ENCODE data around the gene LAMA3.
"Not testable (repeated sequence)": the region's sequence is repeated elsewhere in the genome, so short reads cannot be mapped to it uniquely, and the experiment has no call there.

The LAMA3 gene

DNA sequence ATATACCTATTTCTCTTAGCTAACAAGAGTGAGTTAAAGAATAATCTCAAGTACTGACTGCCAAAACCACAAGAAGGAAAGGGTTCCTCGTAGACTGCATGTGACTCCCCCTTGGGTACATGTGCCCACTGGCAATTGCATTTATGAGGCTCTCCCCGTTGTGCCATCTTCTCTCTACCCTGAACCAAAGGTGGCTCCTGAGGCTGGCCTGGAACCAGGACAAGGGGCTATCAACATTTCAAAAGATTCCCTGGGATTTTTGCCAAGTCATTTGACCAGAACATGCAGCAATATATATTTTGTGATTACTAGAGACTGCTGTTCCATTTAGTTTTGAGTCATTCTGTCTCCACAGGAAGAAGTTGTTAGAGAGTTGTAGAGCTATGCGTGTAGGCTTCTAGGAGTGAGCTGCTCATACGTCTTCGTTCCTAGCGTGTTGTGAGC, 45.8 kb downstream of the LAMA3 start:
- DNase-seq = no peak

DNA sequence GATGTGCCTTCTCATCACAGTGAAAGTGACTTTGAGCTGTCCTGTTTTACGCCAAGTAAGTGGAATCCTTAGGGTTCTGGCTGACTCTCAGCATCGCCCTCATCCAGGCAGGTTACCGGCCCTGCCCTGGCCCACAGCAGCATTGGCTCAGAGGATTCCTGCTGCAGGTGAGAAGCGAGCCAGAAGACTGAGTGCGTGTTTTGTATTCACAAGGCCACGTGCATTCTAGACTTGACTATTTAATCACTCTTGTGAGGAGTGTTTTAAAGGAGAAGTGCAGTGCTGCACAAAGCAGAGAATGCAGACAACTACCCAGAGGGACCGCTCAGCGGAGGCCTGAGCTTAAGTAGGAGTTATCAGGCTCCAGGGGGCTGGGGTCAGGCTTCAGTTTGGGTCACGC, 48.3 kb downstream of the LAMA3 start:
- DNase-seq = no peak

DNA sequence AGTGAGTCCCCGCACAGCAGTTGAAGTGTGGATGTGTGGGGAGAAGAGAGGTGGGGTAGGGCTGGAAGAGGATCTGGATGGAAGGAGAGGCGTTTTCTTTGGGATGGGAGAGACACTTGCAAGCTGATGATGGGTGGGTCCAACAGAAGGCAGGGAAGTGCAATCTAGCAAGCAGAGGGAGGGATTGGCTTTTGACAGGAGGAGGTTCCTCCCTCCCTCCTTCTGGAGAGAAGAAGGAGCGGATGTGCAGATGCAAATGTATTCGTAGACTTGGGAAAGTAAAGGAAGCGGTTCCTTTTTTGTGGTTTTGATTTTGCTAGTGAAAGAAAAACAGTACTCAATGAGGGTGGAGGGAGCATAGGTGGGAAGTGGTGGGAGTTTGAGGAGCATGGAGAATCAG, 48.9 kb downstream of the LAMA3 start:
- no peak for DNase-seq

DNA sequence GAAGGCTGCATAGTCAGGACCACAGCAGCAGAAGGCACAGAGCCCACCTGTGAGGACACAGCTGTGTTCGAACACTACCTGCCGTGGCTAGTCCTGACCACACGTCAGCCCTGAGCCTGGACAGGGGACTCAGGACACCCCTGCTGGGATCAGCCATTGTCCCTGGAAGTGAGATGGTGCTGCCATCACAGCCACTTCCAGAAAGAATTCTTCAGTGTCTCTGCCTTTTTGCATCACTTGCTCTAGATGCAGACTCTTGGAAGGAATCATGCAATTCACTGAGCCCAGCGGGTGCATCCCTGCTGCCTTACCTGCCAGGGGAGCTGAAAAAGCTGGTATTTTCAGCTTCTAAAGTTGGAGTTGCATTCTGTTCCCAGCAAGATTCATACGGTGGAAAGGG, 49.3 kb downstream of the LAMA3 start:
- DNase-seq = no peak

DNA sequence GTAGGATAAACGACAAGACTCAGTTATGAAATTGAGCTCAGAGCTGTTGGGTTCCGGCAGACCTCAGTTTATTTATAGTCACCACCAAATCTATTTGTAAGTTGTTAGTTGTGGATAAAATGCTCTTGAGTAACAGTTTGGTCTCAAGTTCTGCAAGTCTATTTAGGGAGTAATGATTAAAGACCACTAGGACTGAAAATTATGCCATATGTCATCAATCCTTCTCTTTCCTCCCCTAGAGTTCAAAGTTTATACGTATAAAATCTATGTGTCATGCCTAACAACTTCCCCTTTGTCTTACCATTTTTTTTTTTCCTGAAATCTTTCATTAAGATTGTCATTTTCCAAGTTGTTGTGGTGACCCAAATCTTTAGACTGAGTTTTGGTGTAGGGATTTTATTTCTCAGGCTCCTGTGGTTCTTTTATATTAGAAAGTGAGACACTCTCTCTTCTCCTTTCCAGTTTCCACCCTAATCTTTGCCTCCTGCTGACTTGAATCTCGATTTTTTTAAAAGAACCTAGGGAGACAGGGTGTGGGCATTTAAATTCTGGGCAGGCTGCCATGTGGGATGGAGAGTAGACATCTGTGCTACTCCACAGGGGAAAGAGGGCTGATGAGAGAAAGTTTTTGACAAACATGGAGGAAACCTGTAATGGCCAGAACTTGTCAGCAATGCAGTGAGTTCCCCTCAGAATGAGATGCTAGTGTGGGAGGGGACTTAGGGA, 51.0 kb downstream of the LAMA3 start:
- no peak for DNase-seq

DNA sequence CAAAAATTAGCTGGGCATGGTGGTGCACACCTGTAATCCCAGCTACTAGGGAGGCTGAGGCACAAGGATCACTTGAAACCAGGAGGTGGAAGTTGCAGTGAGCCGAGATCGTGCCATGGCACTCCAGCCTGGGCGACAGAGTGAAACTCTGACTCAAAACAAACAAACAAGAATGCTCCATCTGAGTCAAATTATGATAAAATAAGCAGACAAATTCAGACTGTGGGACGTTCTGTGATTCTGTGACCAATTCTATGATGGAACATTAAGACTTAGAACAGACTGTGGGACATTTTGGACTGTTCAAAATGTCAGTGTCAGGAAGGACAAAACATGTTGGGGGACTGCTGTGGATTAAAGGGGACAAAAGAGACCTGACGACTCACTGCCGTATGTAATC, 52.7 kb downstream of the LAMA3 start:
- not testable (repeated sequence) for DNase-seq

DNA sequence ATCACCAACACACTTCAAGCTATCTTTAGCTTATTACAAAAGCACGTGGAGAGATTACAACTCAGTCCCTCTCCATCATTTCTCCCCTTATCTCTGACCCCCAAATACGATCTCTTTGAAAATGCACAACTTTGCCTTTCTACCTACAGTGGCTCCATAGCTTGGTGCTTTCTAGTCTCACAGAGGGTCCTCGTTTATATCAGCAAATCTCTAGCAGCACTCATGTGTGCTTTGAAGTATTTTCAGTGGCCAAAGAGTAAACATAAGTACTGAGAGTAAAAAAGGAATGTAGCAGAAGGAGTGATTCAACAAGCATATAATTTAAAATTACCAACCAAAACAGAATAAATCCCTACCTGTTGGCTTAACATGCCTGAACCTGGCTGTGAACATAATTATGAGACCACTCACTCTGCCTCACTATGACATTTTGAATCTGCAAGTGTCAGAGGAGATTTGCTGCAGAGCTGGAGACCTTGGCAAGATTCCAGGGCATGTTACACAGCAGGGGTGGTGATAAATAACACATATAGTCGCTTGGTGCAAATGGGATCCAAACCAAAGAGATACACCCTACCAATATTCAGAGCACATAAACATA, 54.6 kb downstream of the LAMA3 start:
- no peak for DNase-seq

DNA sequence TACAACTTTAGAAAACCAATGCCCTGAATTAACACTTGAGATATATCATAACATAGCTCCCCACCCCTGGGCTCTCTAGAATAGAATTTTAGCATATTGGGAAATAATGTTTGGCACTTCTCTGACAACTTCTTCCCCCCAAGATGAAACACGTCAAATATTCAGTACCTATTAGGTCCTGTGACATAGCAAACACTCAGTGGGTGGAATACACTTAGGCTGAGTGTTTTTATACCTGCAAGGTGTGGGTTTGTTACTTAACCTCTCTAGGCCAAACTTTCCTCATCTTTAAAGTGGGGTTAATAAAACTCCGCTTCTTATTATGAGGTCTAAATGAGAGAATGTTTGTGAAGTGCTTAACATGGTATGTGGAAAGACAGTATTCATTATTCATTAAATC, 56.1 kb downstream of the LAMA3 start:
- no peak for DNase-seq

DNA sequence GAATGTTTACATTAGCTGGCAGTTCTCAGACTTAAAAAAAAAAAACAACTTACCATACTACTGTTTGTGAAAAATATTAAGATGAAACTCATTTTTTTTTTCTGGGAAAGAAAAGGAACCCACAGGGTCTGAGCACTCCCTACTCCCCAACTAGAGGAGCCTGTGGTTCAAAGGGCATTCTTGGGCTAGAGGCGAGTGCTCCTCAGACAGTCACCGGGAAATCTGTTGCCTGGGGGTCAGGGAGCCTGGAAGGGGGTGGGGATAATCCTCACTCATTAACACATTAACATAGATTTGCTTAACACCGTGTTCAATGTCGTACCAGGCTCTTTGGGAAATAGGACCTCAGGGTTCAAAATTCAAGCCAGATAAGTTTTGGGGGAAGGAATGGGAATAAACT, 57.6 kb downstream of the LAMA3 start:
- no peak for DNase-seq

DNA sequence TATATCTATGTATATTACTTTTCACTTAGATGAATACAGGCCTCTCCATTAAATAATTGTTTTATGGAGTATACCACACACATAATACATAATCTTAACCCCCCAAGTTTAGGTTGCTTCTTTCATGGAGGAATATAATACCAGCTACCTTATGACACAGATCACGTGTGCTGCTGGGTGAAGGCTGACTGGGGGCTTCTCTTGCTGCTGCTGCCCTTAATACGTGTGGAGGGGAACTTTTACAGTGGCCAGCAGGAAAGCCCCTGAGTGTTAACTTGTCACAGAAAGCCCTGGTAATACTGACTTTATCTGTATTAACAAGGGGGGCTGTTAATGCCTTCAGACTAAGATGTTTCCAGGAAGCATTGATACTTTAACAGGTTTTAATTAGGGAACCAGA, 63.1 kb downstream of the LAMA3 start:
- no peak for DNase-seq

DNA sequence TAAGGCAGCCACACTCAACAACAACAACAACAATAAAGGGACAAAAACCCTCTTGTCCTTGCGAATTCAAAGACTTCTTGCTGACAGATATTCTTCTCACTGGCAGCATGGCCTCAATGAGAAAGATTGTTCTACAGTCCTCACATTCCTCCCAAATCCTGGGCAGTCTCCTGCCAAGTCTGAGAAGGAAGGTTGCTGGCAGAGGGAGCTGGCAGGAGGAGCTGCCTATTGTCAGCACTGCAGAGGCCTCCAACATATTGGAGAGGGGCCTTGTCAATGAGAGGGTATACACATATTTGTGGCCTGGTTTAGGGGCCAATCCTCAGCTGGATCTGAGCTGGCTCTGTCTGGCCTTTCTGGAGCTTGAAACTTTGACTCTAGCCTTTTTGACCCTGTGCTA, 63.5 kb downstream of the LAMA3 start:
- DNase-seq = no peak

DNA sequence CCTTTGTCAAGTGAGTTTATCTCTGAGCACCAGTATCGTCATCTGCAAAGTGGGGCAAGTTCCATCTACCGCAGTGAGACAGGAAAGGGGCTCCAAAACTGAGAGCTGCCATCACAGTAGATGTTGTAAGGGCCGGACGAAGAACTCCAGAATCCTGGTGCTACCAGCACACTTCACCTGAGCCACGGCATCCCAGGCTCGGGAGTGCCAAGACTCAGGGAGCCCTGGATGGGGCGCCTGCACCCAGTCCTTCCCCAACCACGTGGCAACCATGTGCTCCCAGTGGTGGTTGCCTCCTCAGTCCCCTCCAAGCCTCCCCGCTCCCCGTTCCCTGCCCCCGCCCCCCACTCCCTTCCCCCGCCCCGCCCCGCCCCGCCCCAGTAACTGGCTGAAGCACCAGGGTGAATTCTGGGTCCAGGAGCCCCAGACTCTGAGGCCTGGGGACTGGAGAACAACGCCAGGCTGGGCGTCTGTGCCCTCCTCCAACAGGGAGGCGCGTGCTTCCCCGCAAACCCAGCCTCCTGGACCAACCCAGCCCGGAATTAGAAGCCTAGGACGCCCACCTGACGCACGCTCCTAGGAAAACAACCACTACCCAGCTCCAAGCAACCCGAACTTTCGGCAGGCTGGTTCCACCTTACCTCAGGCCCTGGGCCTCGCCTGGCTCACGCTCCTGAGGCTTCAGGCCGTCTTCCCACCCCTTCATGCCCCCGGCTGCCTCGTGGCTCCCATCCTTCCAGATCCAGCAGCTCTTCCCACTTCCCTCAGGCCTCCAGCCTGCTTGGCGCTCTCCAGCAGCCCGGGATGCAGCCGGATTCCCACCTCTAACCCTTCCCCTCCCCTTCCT, 67.6 kb downstream of the LAMA3 start:
- no peak for DNase-seq

DNA sequence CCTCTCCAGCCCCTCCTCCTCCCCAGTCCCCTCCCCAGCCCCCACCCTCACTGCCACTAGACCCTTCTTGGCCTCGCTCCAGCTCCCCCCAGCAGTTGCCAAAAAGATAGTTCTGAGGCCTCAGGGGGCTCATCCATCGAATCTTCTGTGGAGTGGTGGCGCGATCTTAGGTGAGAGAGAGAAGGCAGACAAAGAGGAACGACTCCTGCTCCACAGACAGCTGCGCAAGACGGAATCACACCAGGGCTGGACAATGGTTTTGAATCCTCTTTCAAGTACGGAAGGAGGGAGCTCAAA, 68.1 kb downstream of the LAMA3 start:
- DNase-seq = no peak

DNA sequence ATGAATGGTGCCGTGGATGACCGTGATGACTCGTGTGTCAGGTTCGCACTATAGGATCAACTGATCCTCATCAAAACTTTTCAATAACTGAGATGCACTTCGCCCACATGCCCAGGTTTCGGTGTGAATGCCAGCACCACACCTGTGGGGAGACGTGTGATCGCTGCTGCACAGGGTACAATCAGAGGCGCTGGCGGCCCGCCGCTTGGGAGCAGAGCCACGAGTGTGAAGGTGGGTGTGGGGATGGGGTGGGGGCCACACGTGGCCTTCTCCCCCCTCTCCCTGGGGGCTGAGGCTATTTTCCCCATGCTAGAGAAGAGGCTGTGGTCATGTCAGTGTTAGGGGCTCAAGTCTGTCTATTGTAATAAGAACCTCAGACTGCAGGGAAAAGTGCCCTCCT, 69.0 kb downstream of the LAMA3 start:
- no peak for DNase-seq

DNA sequence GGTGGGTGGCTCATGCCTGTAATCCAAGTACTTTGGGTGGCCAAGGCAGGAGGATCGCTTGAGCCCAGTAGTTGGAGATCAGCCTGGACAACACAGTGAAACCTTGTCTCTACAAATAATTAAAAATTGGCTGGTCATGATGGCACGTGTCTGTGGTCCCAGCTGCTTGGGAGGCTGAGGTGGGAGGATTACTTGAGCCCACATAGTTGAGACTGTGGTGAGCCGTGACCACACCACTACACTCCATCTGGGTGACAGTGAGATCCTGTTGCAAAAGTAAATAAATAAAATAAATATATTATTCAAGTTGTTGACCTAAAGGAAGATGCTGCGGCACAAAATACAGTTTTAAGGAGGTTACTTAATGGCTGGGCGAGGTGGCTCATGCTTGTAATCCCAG, 72.7 kb downstream of the LAMA3 start:
- no peak for DNase-seq

DNA sequence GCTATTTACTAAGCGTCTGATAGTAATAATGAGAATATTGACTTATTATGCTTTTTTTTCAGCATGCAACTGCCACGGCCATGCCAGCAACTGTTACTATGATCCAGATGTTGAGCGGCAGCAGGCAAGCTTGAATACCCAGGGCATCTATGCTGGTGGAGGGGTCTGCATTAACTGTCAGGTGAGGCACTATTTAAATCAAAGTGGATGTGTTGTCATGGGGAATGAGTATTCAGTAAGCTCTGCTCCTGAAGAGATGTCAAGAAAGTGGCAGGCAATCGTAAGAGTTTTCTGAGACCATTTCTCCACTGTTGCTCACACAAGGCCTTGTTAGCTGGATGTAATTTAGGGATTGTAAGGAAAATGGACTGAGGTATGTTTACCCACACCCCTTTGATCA, 74.1 kb downstream of the LAMA3 start:
- no peak for DNase-seq

DNA sequence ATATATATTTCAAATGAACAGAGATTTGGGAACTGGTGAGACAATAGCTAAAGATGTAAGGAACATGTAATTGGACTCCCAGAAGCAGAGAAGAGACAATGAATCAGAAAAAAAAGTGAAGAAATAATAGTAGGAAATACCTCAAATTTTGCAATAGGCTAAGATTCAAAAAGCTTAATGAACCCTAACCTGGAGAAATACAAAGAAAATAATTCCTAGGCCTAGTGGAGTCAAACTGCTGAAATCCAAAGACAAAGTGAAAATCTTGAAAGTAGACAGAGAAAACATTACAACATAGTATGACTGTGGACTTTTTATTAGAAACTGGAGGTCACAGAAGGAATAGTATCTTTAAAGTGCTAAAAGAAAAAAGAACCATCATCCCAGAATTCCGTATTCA, 76.7 kb downstream of the LAMA3 start:
- DNase-seq = no peak

DNA sequence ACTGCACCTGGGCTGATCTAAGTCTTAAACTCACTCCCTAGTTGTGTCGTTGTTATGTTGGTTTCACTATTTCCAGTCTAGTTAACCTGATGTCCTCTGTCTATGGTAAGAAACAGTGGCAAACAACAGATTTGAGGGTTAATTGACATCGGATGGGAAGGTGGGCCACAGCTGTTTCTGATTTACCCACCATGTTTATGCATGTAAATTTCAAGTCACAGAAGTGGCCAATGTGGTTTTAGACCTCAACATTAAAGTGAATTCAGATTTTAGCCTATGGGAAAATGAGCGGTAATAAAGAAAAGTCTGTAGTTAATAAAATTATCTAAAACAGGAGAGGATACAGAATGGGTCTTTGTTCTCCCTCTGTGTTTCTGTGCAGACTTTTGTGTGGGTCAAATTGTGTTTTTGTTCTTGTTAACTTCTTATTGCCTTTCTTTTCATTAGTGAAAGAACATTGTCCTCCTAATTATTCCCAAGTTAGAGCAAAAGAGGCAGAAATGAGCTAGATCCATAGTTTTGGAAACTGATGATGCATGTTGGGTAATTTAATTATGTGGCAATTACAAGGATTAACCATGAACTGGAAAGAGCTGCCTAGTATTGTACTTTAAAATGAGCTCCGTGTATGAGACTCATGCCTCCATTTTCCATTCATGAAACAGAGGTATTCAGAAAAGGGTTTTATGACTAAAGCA, 83.2 kb downstream of the LAMA3 start:
- DNase-seq = no peak

DNA sequence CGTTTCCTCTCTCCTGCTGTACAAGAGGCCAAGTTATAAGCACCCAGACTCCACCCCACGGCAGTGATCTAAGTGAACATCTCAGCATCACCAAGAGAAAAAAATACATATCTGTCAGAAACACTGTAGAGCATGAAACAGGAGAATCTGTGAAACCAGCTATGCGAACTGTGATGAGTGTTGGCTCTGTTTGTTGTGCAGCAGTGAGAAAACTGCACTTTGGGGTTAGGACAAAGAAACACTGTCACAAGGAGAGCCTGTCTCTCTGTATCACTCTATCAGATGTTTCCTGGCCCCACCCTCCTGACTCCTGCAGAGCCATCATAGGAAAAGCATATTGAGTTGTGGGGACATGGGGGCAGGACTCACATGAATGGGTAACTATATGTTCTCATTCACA, 87.1 kb downstream of the LAMA3 start:
- DNase-seq = no peak

DNA sequence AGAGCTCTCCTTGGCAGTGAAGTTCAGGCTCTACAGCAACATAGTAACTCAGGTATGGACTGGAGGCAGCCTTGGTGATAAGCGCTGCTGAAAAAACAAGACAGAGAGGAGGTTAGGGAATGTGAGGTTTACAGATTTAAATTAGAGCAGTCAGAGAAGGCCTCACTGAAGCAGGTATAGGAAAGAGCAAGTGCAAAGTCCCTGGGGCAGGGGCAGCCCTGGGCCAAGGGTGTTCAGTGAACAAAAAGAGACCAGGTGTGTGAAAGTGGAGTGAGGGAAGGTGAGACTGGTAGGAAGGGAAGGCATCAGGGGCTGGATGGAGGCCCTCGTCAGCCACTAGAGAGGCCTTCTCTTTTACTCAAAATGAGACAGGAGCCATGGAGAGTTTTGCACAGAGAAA, 89.6 kb downstream of the LAMA3 start:
- no peak for DNase-seq

DNA sequence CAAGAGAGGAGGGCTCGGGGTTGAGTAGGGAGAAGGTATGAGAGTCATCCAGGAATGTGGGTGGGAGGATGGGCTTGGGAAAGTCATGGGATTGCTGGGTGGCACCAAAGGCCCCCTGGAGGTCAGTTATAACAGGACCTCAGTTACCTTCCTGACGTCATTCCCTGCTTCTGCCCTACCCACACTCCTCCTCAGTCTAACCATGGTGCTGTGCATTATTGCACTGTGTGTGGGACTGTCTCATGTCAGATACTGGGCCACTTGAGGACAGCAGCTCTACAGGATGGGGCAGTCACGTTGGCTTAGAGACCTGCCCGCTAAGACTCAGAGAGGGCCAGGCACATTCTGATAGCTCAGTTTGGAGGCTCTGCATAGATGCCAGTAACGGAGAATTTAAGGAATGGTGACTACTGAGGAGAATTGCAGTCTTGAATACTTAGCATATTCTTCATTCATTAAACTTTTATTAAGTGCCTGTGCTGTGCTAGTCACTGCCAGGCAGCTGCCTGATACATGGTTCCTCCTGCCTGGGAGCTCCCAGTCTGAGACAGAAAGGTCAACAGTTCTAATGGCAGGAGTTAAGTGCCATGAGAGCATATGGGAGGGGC, 90.5 kb downstream of the LAMA3 start:
- DNase-seq = no peak

DNA sequence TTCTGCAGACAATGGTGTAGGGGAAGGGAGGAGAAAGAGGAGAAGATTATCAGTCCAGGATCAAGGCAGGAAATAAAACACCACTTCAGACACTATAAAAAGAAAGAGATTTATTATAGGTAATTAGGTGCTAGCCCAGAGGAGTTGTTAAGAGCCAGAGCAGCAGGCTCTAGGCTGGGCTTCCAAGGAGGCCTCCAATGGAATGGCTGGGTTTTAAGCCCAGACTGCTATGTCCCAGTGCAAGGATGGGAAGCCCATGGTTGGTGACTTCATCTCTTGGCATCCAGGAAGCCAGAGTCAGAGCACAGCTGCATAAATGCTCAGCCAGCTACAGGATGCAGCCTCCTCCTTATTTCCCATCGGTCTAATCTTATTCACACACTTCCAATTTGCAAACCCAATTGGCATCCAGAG, 95.6 kb downstream of the LAMA3 start:
- DNase-seq = no peak

DNA sequence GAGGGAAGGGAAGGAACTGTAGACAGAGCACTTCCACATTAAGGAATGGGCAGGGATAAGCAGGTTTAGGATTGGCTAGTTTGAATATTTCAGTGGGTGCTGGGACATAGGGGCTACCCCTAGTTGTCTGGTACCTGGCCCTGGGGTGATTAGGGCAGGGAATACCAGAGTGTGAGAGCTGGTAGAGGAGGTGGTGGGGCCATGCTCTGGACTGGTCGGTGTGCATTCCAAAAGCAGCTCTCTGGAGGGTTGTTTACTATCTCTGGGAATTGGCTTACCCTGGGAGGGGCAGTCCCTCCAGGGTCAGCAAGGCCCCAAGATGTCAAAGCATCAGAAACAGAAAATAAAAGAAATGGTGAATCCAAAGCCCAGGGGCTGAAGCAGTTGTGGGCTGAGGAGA, 103.8 kb downstream of the LAMA3 start:
- DNase-seq = no peak
